H1 (cell line): ENCODE results near the gene PYGL. TPM values are rescaled to one million over a fixed set of nuclear protein-coding genes. Genes with fewer than 3 reads are reported as not detected.

Experiments
- CTCF ChIA-PET: fragments of 300-600 bp; sonication (Branson Sonifier 250); formaldehyde crosslinking; loops from one replicate; lab custom pipeline; 2021; ENCODE audit not compliant: partially characterized antibody; lab: Charles Lee
- POLR2A ChIA-PET: fragments of 300-600 bp; sonication (Branson Sonifier 250); formaldehyde crosslinking; loops from one replicate; lab custom pipeline; 2021; ENCODE audit warnings: inconsistent platforms; ENCODE audit not compliant: partially characterized antibody; lab: Charles Lee
- DNase-seq, 2 experiments: peaks; one replicate each; pipeline versions ENCODE4 v3.0.0 to v3.0.0-alpha.2; 2010 to 2022; ENCODE audit warnings: low spot score in 2 of 2, low read depth in 1 of 2, mixed read lengths in 1 of 2
- FAIRE-seq: peaks from 2 replicates; lab custom pipeline; 2011; peaks lifted over from hg19 to GRCh38; lab: Jason Lieb, UNC
- H2AFZ ChIP-seq: 2 replicates; pipeline ENCODE4 v1.8.1; 2012; ENCODE audit warnings: low read length, inconsistent platforms
- H2AK5ac ChIP-seq: 2 replicates; pipeline ENCODE4 v1.6.1; 2013; ENCODE audit warnings: low read depth, low read length
- H2BK120ac ChIP-seq: replicated peaks from 2 replicates; pipeline ENCODE3; 2013; ENCODE audit warnings: low read depth, low read length, inconsistent platforms
- H2BK12ac ChIP-seq: 2 replicates; pipeline ENCODE4 v1.6.1; 2013; ENCODE audit warnings: low read depth, low read length
- H2BK15ac ChIP-seq: 2 replicates; pipeline ENCODE4 v1.6.1; 2013; ENCODE audit warnings: low read length
- H2BK20ac ChIP-seq: 2 replicates; pipeline ENCODE4 v1.6.1; 2013; ENCODE audit warnings: low read length
- H2BK5ac ChIP-seq: 2 replicates; pipeline ENCODE4 v1.6.1; 2013; ENCODE audit warnings: low read depth, low read length
- H3K14ac ChIP-seq: 2 replicates; pipeline ENCODE4 v1.6.1; 2013; ENCODE audit warnings: inconsistent platforms; ENCODE audit not compliant: insufficient read length
- H3K18ac ChIP-seq: 2 replicates; pipeline ENCODE4 v1.6.1; 2013; ENCODE audit warnings: low read length; ENCODE audit errors: extremely low read depth
- H3K23ac ChIP-seq: 2 replicates; pipeline ENCODE4 v1.6.1; 2013; ENCODE audit warnings: inconsistent platforms; ENCODE audit not compliant: insufficient read length
- H3K23me2 ChIP-seq: 2 replicates; pipeline ENCODE4 v1.6.1; 2013; ENCODE audit warnings: low read depth, low read length
- H3K27ac ChIP-seq: 2 replicates; pipeline ENCODE4 v1.6.1; 2011; ENCODE audit warnings: low read depth, low read length, inconsistent platforms
- H3K27me3 ChIP-seq, 4 experiments: replicated peaks in 1 of 4; 1 replicate in 1 of 4; 2 replicates in 3 of 4; pipeline versions ENCODE4 v1.6.1 to v1.8.1; 2011 to 2013; ENCODE audit warnings: low read length in 3 of 4, mild to moderate bottlenecking in 3 of 4, inconsistent platforms in 2 of 4, mixed read lengths in 2 of 4, moderate library complexity in 1 of 4; ENCODE audit not compliant: control insufficient read depth in 3 of 4, insufficient read depth in 3 of 4; ENCODE audit errors: extremely low read depth in 1 of 4
- H3K36me3 ChIP-seq, 4 experiments: 2 replicates each; pipeline versions ENCODE4 v1.6.1 to v1.8.1; 2011 to 2013; ENCODE audit warnings: mild to moderate bottlenecking in 4 of 4, low read length in 3 of 4, moderate library complexity in 2 of 4, control low read depth in 1 of 4, inconsistent platforms in 1 of 4; ENCODE audit not compliant: insufficient read depth in 4 of 4, control insufficient read depth in 2 of 4
- H3K4ac ChIP-seq: replicated peaks from 2 replicates; pipeline ENCODE3; 2013; ENCODE audit warnings: low read length, low read depth, mixed read lengths, inconsistent platforms; ENCODE audit not compliant: insufficient read length
- H3K4me1 ChIP-seq, 4 experiments: replicated peaks in 1 of 4; 1 replicate in 1 of 4; 2 replicates in 3 of 4; pipeline versions ENCODE4 v1.6.1 to v1.8.1; 2011 to 2013; ENCODE audit warnings: low read length in 3 of 4, inconsistent platforms in 2 of 4, mixed read lengths in 1 of 4; ENCODE audit not compliant: insufficient read depth in 4 of 4, control insufficient read depth in 3 of 4
- H3K4me2 ChIP-seq, 2 experiments: 2 replicates each; pipeline versions ENCODE4 v1.6.1 to v1.8.1; 2011 to 2013; ENCODE audit warnings: low read depth in 2 of 2, low read length in 2 of 2, control low read depth in 1 of 2, inconsistent platforms in 1 of 2, mild to moderate bottlenecking in 1 of 2; ENCODE audit not compliant: insufficient read depth in 1 of 2
- H3K4me3 ChIP-seq, 4 experiments: fragments of 200-600, 300-600 bp in 1 of 4; sonication (generic), shearing (Covaris generic), sonication (Bioruptor Twin) in 1 of 4; 2 replicates each; pipeline versions ENCODE4 v1.5.1 to v1.8.1; 2011 to 2016; ENCODE audit warnings: low read length in 4 of 4, low read depth in 3 of 4, control low read depth in 2 of 4, inconsistent platforms in 2 of 4, mild to moderate bottlenecking in 2 of 4, mixed read lengths in 1 of 4, moderate library complexity in 1 of 4; ENCODE audit not compliant: insufficient read depth in 2 of 4; ENCODE audit errors: extremely low read depth in 1 of 4
- H3K56ac ChIP-seq: replicated peaks from 2 replicates; pipeline ENCODE3; 2013; ENCODE audit warnings: low read depth, mild to moderate bottlenecking, mixed read lengths, low read length, inconsistent platforms; ENCODE audit not compliant: insufficient read length
- H3K79me1 ChIP-seq: 2 replicates; pipeline ENCODE4 v1.6.1; 2013; ENCODE audit warnings: low read depth, low read length, control low read depth
- H3K79me2 ChIP-seq, 2 experiments: 2 replicates each; pipeline versions ENCODE4 v1.6.1 to v1.8.1; 2012 to 2013; ENCODE audit warnings: low read length in 2 of 2, mild to moderate bottlenecking in 2 of 2, inconsistent platforms in 1 of 2; ENCODE audit not compliant: insufficient read depth in 2 of 2, control insufficient read depth in 1 of 2
- H3K9ac ChIP-seq, 4 experiments: replicated peaks in 1 of 4; 1 replicate in 1 of 4; 2 replicates in 3 of 4; pipeline versions ENCODE4 v1.6.1 to v1.8.1; 2011 to 2013; ENCODE audit warnings: low read depth in 3 of 4, low read length in 3 of 4, control low read depth in 2 of 4, mild to moderate bottlenecking in 2 of 4, moderate library complexity in 2 of 4, inconsistent platforms in 1 of 4; ENCODE audit errors: extremely low read depth in 1 of 4
- H3K9me3 ChIP-seq, 2 experiments: 2 replicates each; pipeline versions ENCODE4 v1.6.1 to v1.8.1; 2012 to 2013; ENCODE audit warnings: mild to moderate bottlenecking in 2 of 2, moderate library complexity in 2 of 2, control low read depth in 1 of 2, inconsistent platforms in 1 of 2, low read depth in 1 of 2, low read length in 1 of 2, mixed read lengths in 1 of 2; ENCODE audit not compliant: insufficient read depth in 2 of 2
- H4K20me1 ChIP-seq, 2 experiments: replicated peaks in 1 of 2; 2 replicates each; pipeline versions ENCODE3 to v1.8.1; 2011 to 2013; ENCODE audit warnings: inconsistent platforms in 2 of 2, low read length in 2 of 2, mild to moderate bottlenecking in 1 of 2; ENCODE audit not compliant: insufficient read depth in 2 of 2, control insufficient read depth in 1 of 2
- H4K5ac ChIP-seq: 2 replicates; pipeline ENCODE4 v1.6.1; 2013; ENCODE audit warnings: low read length, low read depth, mixed read lengths, inconsistent platforms; ENCODE audit not compliant: insufficient read length
- H4K8ac ChIP-seq: 2 replicates; pipeline ENCODE4 v1.8.0; 2013; ENCODE audit warnings: mild to moderate bottlenecking, moderate library complexity, low read length, inconsistent platforms; ENCODE audit not compliant: insufficient read depth; ENCODE audit errors: extremely low read depth
- H4K91ac ChIP-seq: replicated peaks from 2 replicates; pipeline ENCODE3; 2013; ENCODE audit warnings: low read length, mixed read lengths, inconsistent platforms; ENCODE audit not compliant: insufficient read length
- GTF2F1 ChIP-seq: IDR thresholded peaks from 2 replicates; pipeline ENCODE4 v1.6.1; 2012; ENCODE audit warnings: low read depth, low read length, improper control_type of control experiment, borderline replicate concordance
- MAFK ChIP-seq: IDR thresholded peaks from 2 replicates; pipeline ENCODE4 v1.6.1; 2012; ENCODE audit warnings: low read depth, mild to moderate bottlenecking, improper control_type of control experiment, low read length
- POU5F1 ChIP-seq: IDR thresholded peaks from 2 replicates; pipeline ENCODE4 v1.6.1; 2011; ENCODE audit warnings: low read depth, mild to moderate bottlenecking, low read length, moderate library complexity
- SUZ12 ChIP-seq: fragments of 200-600 bp; sonication (generic); IDR thresholded peaks from 2 replicates; pipeline ENCODE4 v1.6.1; 2012; ENCODE audit warnings: mild to moderate bottlenecking, inconsistent platforms, low read length, moderate library complexity, mixed read lengths
- TBP ChIP-seq: IDR thresholded peaks from 2 replicates; pipeline ENCODE4 v1.6.1; 2011; ENCODE audit warnings: low read depth, low read length, improper control_type of control experiment
- WGBS, 2 experiments: shearing (Covaris generic) in 1 of 2; methylation state at CpG; one replicate each; pipeline versions ENCODE4 v1.1.6 to v1.1.7; 2013 to 2015; ENCODE audit warnings: low lambda C conversion rate in 2 of 2, mixed read lengths in 2 of 2, inconsistent platforms in 1 of 2, low coverage in 1 of 2, missing lambda C conversion rate in 1 of 2; ENCODE audit not compliant: insufficient replicate concordance in 2 of 2, insufficient coverage in 1 of 2, insufficient read length in 1 of 2; ENCODE audit errors: extremely low coverage in 1 of 2, missing lambda C conversion rate in 1 of 2; 5-methylcytosine and 5-hydroxymethylcytosine counted together
- polyA plus RNA-seq, 7 experiments: library from polyadenylated mRNA; depleted of rRNA in 3 of 7; stranded (reverse) in 5 of 7; unstranded in 2 of 7; fragments of >200 nt in 5 of 7; fragments of 200-250 nt in 2 of 7; gene quantifications; 1 replicate in 5 of 7; 2 replicates in 1 of 7; 4 replicates in 1 of 7; pipeline versions ENCODE4 v1.2.1 to v1.2.3, GENCODE V29; 2011 to 2013; ENCODE audit warnings: missing spikeins in 2 of 7, mixed read lengths in 2 of 7
- total RNA-seq: library from RNA; stranded (reverse); fragmentation: NEBNext Ultra II Directional; extraction: Animal tissue kit (Norgen Biotek cat#: 25700); gene quantifications from 2 replicates; pipeline ENCODE4 v1.2.1, GENCODE V29; 2021

PYGL gene
- total and polyA plus RNA-seq, 2 of the 8 experiments (the other 6 are each of a cell fraction or from before 2014, with no cell fraction given) = 26.1 to 50.5 TPM

DNA sequence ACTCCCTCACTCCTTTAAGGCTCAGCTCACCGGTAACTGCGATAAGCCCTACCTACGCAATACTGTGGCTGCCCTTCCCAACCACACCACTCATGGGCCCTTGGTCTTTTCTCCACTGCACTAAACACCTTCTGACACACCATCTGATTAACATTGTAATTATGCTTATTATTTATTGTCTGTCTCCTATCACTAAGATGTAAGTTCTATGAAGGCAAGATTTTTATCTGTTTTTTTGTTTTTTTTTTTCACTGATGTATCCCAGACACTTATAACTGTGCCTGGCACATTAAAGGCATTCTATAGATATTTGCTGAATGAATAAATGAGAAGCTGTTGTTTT is 34.2 kb upstream of the PYGL start:
- Histone ChIP-seq H4K5ac (no peak overlapping the region), H3K18ac (no peak overlapping the region), H3K23me2 (no peaks in the 10 kb centered on the region), H3K27me3 (no peaks in the 10 kb centered on the region), H2BK20ac (no peak overlapping the region), H4K20me1 (no peaks in the 10 kb centered on the region), H4K91ac (no peak overlapping the region), H3K79me2 (no peaks in the 10 kb centered on the region), H3K9me3 (no peaks in the 10 kb centered on the region), H2AFZ (no peak overlapping the region), H3K36me3 (no peaks in the 10 kb centered on the region), H2BK12ac (no peak overlapping the region), H2AK5ac (no peak overlapping the region), H3K14ac (no peak overlapping the region), H3K4me1 (peaks cover 0 to 1% (median 0%) of the 10 kb centered on the region in 4 experiments; a peak in 1 of 7 replicates), H2BK15ac (no peak overlapping the region), H3K23ac (no peak overlapping the region), H2BK5ac (no peak overlapping the region), H3K79me1 (no peaks in the 10 kb centered on the region), H3K56ac (no peak overlapping the region), H3K4me2 (no peak overlapping the region), H4K8ac (no peak overlapping the region), H3K4me3 (no peak overlapping the region), H3K9ac (no peak overlapping the region), H3K4ac (no peak overlapping the region), H3K27ac (no peak overlapping the region), H2BK120ac (no peak overlapping the region)
- POLR2A ChIA-PET = no interaction called here
- WGBS, 2 experiments = 89% methylated on average over 3 of the region's 3 CpGs; no CpG with 5 or more reads in 1 of the 2 experiments
- FAIRE-seq (no peak), DNase-seq (no peak)
- TF ChIP-seq MAFK = no peak
- TF ChIP-seq GTF2F1 = no peak
- TF ChIP-seq TBP = no peak
- TF ChIP-seq POU5F1 = no peak
- no peak for TF ChIP-seq SUZ12
- CTCF ChIA-PET = interaction anchor here (0.9 to 1.1 kb wide), 2 partner anchors 21 to 24 kb away, joined by 3 to 6 read pairs; no protein-coding TSS in a partner anchor
